ENCODE results near the gene ZNF175.

ZNF175 gene

DNA sequence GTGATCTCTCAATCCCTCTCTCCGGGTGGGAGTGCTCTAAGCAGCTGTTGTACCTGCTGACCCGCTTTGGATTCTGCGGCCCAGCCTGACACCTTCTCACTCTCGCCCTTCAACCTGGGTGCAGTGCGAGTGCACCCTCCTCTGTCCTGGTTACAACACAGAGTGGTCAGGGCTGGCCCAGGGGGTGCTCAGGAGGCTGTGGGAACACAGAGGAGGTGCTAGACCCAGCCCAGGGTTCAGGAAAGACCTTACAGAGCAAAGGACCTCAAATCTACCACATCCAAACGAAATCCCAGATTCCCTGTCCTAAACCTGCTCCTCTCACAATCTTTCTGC lies 23.7 kb downstream of the ZNF175 start:
- DNase-seq (ENCODE audit: low read depth in 2 of 2), result no peak
- TF ChIP-seq, protein P1, sequence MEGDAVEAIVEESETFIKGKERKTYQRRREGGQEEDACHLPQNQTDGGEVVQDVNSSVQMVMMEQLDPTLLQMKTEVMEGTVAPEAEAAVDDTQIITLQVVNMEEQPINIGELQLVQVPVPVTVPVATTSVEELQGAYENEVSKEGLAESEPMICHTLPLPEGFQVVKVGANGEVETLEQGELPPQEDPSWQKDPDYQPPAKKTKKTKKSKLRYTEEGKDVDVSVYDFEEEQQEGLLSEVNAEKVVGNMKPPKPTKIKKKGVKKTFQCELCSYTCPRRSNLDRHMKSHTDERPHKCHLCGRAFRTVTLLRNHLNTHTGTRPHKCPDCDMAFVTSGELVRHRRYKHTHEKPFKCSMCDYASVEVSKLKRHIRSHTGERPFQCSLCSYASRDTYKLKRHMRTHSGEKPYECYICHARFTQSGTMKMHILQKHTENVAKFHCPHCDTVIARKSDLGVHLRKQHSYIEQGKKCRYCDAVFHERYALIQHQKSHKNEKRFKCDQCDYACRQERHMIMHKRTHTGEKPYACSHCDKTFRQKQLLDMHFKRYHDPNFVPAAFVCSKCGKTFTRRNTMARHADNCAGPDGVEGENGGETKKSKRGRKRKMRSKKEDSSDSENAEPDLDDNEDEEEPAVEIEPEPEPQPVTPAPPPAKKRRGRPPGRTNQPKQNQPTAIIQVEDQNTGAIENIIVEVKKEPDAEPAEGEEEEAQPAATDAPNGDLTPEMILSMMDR (IDR thresholded peaks at IDR 0.05; ENCODE audit: low read depth, low read length), result no peak
- H3K4me3 ChIP-seq (replicated peaks in 1 of 2; ENCODE audit: low read depth in 2 of 2, low read length in 2 of 2), result peak overlapping the region; percentile 69 to 72

- DNase-seq (ENCODE audit: low read depth in 2 of 2), result no peak
- TF ChIP-seq, protein P1 (IDR thresholded peaks at IDR 0.05; ENCODE audit: low read depth, low read length), result no peak
- no peak overlapping the region for H3K4me3 ChIP-seq (replicated peaks in 1 of 2; ENCODE audit: low read depth in 2 of 2, low read length in 2 of 2)
Observed at GRCh38 chr19:51595190-51596175, 24.4 kb downstream of the ZNF175 start.

DNA sequence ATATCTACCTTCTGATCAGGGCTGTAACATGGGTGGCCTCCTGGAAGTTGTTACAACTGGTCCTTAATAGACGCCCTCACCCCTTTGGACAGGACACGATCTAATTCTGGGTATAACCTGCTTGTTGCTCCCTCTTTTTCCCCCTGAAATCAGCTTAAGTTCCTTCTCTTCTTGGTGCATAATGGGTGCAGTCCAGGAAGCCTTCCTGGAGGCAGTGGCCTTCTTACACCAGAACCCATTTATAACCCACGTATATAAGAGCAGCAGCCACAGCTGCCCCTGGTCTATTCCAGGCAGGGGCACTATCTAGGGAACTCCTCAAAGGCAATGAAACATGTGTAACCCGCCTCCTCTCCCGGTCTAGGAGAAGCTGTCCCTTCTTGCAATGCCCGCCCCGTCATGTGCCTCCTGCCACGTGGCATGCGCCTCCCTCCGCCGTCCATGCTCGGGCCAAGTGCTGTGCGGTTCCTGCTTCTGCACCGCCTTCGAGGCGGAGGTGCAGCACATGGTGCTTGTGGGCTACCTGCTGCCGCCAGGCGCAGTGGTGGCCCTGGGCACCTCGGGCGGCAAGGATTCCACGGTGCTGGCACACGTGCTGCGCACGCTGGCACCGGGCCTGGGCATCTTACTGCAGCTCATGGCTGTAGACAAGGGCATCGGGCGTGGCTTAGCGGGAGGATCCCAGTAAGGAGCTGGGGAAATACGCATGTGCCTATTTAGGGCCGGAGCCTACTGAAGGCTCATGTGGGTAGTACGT lies 27.3 kb downstream of the ZNF175 start:
- TF ChIP-seq, protein P1 (IDR thresholded peaks at IDR 0.05; ENCODE audit: low read depth, low read length), result no peak
- DNase-seq (ENCODE audit: low read depth in 2 of 2), result no peak
- no peak overlapping the region for H3K4me3 ChIP-seq (replicated peaks in 1 of 2; ENCODE audit: low read depth in 2 of 2, low read length in 2 of 2)

- TF ChIP-seq, protein P1 (IDR thresholded peaks at IDR 0.05; ENCODE audit: low read depth, low read length), result no peak
- H3K4me3 ChIP-seq (replicated peaks in 1 of 2; ENCODE audit: low read depth in 2 of 2, low read length in 2 of 2), result no peak overlapping the region
- no peak for DNase-seq (ENCODE audit: low read depth in 2 of 2)
Observed at GRCh38 chr19:51599084-51599483, 28.0 kb downstream of the ZNF175 start.

DNA sequence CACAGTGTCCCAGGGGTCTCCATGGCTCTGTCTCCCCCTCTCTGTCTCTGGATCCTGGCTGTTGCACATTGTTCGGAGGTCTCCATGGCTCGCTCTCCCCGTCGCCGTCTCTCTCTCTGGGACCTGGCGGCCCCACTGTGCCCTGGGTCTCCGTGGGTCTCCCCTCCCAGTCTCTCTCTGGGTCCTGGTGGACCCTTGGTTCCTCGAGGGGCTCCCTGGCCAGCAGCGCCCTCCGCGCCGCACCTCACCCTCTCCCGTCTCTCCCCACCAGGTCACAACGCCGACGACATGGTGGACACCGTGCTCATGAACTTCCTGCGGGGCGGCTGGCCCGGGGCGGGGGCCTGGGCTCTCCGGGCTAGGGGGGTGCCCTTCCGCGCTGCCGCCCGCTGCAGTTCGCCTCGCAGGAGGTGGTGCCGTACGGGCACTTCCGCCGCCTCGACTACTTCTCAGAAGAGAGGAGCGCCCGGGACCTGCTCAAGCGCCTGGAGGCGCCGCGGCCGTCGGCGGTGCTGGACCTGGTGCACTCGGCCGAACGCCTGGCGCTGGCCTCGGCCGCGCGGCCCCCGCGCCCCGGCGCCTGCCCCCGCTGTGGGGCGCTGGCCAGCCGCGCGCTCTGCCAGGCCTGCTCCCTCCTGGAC lies 30.0 kb downstream of the ZNF175 start:
- TF ChIP-seq, protein P1 (IDR thresholded peaks at IDR 0.05; ENCODE audit: low read depth, low read length), result no peak
- H3K4me3 ChIP-seq (replicated peaks in 1 of 2; ENCODE audit: low read depth in 2 of 2, low read length in 2 of 2), result no peak overlapping the region
- no peak for DNase-seq (ENCODE audit: low read depth in 2 of 2)

DNA sequence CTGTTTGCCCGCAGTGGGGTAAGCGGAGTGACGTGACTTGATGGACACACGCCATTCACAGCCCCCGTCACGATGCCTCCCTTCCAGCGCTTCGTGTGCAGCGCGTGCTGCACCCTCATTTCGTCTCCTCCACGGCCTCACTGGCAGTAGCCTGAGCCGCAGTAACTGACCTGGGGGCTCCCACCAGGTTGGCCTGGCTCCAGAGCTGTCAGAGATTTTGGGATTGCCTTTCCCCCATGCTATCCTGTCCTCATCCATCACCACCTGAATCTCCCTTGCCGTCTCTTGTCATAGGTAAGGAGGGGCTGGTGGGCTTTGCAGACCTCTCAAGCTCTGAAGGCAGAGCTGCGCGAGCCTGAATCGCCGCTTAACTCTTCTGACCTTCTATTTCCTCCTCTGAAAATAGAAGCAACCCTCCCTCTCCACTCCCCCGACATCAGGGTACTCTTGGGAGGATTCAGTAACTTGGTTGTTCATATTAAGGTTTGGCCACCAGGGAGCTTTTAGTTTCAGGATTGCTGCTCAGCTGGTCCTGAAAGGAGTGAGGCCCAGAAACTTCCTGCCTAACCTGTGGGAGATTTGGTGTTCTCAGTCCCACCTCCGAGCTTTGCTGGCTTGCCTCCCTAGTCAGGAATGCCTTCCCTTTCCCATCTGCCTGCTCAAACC lies 31.2 kb downstream of the ZNF175 start:
- TF ChIP-seq, protein P1 (IDR thresholded peaks at IDR 0.05; ENCODE audit: low read depth, low read length), result no peak
- no peak for DNase-seq (ENCODE audit: low read depth in 2 of 2)
- no peak overlapping the region for H3K4me3 ChIP-seq (replicated peaks in 1 of 2; ENCODE audit: low read depth in 2 of 2, low read length in 2 of 2)

Measured in cardiac fibroblast (primary cell).